Panc1 (cell line): ENCODE data around the gene RBP4. TPM values are rescaled to one million over a fixed set of nuclear protein-coding genes. Genes with fewer than 3 reads are reported as not detected.

ENCODE experiments used
- ATAC-seq: fragments of 200-7000 bp; cut with Tn5 transposase; 2 replicates; pipeline ENCODE4 v1.9.1; 2020; ENCODE audit warnings: mild to moderate bottlenecking, moderate library complexity
- BruUV-seq: library from RNA; stranded (reverse); fragments of 400-500 nt; replicated peaks from 2 replicates; lab custom pipeline; 2021; lab: Mats Ljungman, UMichigan
- CTCF ChIA-PET: fragments of 300-600 bp; sonication (Branson Sonifier 250); formaldehyde crosslinking; loops from one replicate; lab custom pipeline; 2022; ENCODE audit warnings: antibody characterized with exemption; lab: Charles Lee
- POLR2A ChIA-PET: fragments of 300-600 bp; sonication (Branson Sonifier 250); formaldehyde crosslinking; loops from one replicate; lab custom pipeline; 2022; ENCODE audit warnings: antibody characterized with exemption; lab: Charles Lee
- DNase-seq: peaks from one replicate; pipeline ENCODE4 v3.0.0-alpha.2; 2010; ENCODE audit warnings: low read depth, low spot score
- H3K27ac ChIP-seq: 2 replicates; pipeline ENCODE4 v1.5.1; 2011; ENCODE audit warnings: mild to moderate bottlenecking, low read length, inconsistent platforms
- H3K27me3 ChIP-seq: fragments of 200-500 bp; sonication (Bioruptor generic); 2 replicates; pipeline ENCODE4 v1.6.0; 2014; ENCODE audit warnings: low read length, inconsistent platforms; ENCODE audit not compliant: control insufficient read depth, insufficient read depth
- H3K36me3 ChIP-seq: fragments of 200-500 bp; sonication (Bioruptor generic); 2 replicates; pipeline ENCODE4 v1.5.1; 2014; ENCODE audit warnings: inconsistent platforms, mild to moderate bottlenecking, low read length, moderate library complexity; ENCODE audit not compliant: control insufficient read depth, insufficient read depth
- H3K4me1 ChIP-seq: 2 replicates; pipeline ENCODE4 v1.5.1; 2011; ENCODE audit warnings: inconsistent platforms, mild to moderate bottlenecking, low read length, moderate library complexity; ENCODE audit not compliant: control insufficient read depth, insufficient read depth
- H3K4me3 ChIP-seq, 2 experiments: 2 replicates each; pipeline ENCODE4 v1.5.1; 2011 to 2012; ENCODE audit warnings: low read depth in 2 of 2, low read length in 2 of 2, mild to moderate bottlenecking in 2 of 2, inconsistent platforms in 1 of 2, moderate library complexity in 1 of 2
- H3K9me3 ChIP-seq: fragments of 200-500 bp; sonication (Bioruptor generic); 2 replicates; pipeline ENCODE4 v1.5.1; 2014; ENCODE audit warnings: low read depth, mild to moderate bottlenecking, inconsistent platforms, low read length, moderate library complexity; ENCODE audit not compliant: control insufficient read depth, insufficient read depth
- CTCF ChIP-seq: fragments of 450-650 bp; IDR thresholded peaks from 2 replicates; pipeline ENCODE4 v1.5.1; 2017; ENCODE audit warnings: mild to moderate bottlenecking
- POLR2AphosphoS5 ChIP-seq: IDR thresholded peaks from 2 replicates; pipeline ENCODE4 v1.6.1; 2012; ENCODE audit warnings: mild to moderate bottlenecking, low read depth, low read length, moderate library complexity
- REST ChIP-seq, 2 experiments: IDR thresholded peaks; 2 replicates each; pipeline ENCODE4 v1.6.1; 2011 to 2012; ENCODE audit warnings: low read depth in 2 of 2, control low read depth in 1 of 2, low read length in 1 of 2, mild to moderate bottlenecking in 1 of 2, moderate library complexity in 1 of 2; ENCODE audit not compliant: insufficient read depth in 1 of 2
- SIN3A ChIP-seq: IDR thresholded peaks from 2 replicates; pipeline ENCODE4 v1.6.1; 2012; ENCODE audit warnings: low read depth, mild to moderate bottlenecking, low read length, moderate library complexity, borderline replicate concordance; ENCODE audit not compliant: insufficient read depth
- TCF7L2 ChIP-seq: IDR thresholded peaks from 2 replicates; pipeline ENCODE4 v1.6.1; 2011; ENCODE audit warnings: mild to moderate bottlenecking, low read depth, low read length, inconsistent platforms
- in situ Hi-C: cut with HindIII; loops from 2 replicates; pipeline ENCODE4 v1.10.0; 2016; ENCODE audit warnings: low sequenced_read_pairs, low pct_unique_long_range_greater_than_20kb
- intact Hi-C: fragments of 100-400 bp; cut with micrococcal nuclease; formaldehyde crosslinking; loops from one replicate; pipeline ENCODE4 v1.10.0; 2022; ENCODE audit not compliant: unreplicated experiment
- total RNA-seq: library from RNA; stranded (reverse); gene quantifications from one replicate; pipeline ENCODE4 v1.2.1, GENCODE V29; 2021; ENCODE audit not compliant: unreplicated experiment

The RBP4 gene
- total RNA-seq, 1 experiment from 2014 or later = 6.9 TPM

GRCh38 chr10:93580828-93581227 lies 20.2 kb downstream of the RBP4 start:
- H3K27ac ChIP-seq = no peak overlapping the region
- H3K36me3 ChIP-seq = no peaks in the 10 kb centered on the region
- peaks cover 24% of the 10 kb centered on the region for H3K4me1 ChIP-seq
- TF ChIP-seq CTCF (no peak), SIN3A (no peak), REST (IDR thresholded peaks at IDR 0.05; ENCODE audit: insufficient read depth in 1 of 2, low read depth in 2 of 2, low read length in 1 of 2) (no peak), POLR2AphosphoS5 (no peak), TCF7L2 (no peak)
- POLR2A ChIA-PET = no interaction called here
- intact Hi-C loops (no loop called here), in situ Hi-C loops (no loop called here)
- H3K27me3 ChIP-seq = no peaks in the 10 kb centered on the region
- peaks cover 6% of the 10 kb centered on the region; the same call in 1 of the 2 replicates for H3K9me3 ChIP-seq
- DNase-seq (no peak), ATAC-seq (no peak)
- no peak overlapping the region for H3K4me3 ChIP-seq
- CTCF ChIA-PET = no interaction called here
- no TSS peak for BruUV-seq

GRCh38 chr10:93579985-93580711 lies 20.9 kb downstream of the RBP4 start:
- no peak overlapping the region for H3K4me3 ChIP-seq
- in situ Hi-C loops = no loop called here
- peaks cover 25% of the 10 kb centered on the region for H3K4me1 ChIP-seq
- no TSS peak for BruUV-seq
- peaks cover 6% of the 10 kb centered on the region; the same call in 1 of the 2 replicates for H3K9me3 ChIP-seq
- intact Hi-C loops = no loop called here
- ChIA-PET CTCF (interaction anchor here (1.2 kb wide), 1 partner anchor 25 kb away, joined by 3 read pairs; no protein-coding TSS in a partner anchor), POLR2A (no interaction called here)
- no peak overlapping the region; the same call in 1 of the 2 replicates for H3K27ac ChIP-seq
- no peak for TF ChIP-seq SIN3A
- TF ChIP-seq REST (IDR thresholded peaks at IDR 0.05; ENCODE audit: insufficient read depth in 1 of 2, low read depth in 2 of 2, low read length in 1 of 2) = no peak
- TF ChIP-seq TCF7L2 = no peak
- TF ChIP-seq CTCF = no peak
- TF ChIP-seq POLR2AphosphoS5 = no peak
- ATAC-seq = no peak
- no peaks in the 10 kb centered on the region for H3K27me3 ChIP-seq
- no peak for DNase-seq
- no peaks in the 10 kb centered on the region for H3K36me3 ChIP-seq
